Suprapubic skin (tissue), 4 donors: ENCODE measurements around the gene OR5B21.

Experiments used
- CTCF ChIP-seq, 2 donors: fragments of 200-600 bp in 1 of 2; fragments of 450-650 bp in 1 of 2; sonication (generic) in 1 of 2; IDR thresholded peaks; one replicate each; pipeline ENCODE4 v1.5.1; 2016 to 2019; ENCODE audit warnings: antibody characterized with exemption in 2 of 2, mild to moderate bottlenecking in 1 of 2, moderate library complexity in 1 of 2
- EP300 ChIP-seq: sonication (generic); formaldehyde crosslinking; IDR thresholded peaks from one replicate; pipeline ENCODE4 v1.6.1; 2017; ENCODE audit warnings: antibody characterized with exemption
- POLR2A ChIP-seq, 2 donors: fragments of 450-650 bp; IDR thresholded peaks; one replicate each; pipeline ENCODE4 v1.6.1; 2017; ENCODE audit warnings: antibody characterized with exemption in 2 of 2, mild to moderate bottlenecking in 2 of 2, moderate library complexity in 2 of 2
- POLR2AphosphoS5 ChIP-seq, 3 donors: sonication (generic); formaldehyde crosslinking; IDR thresholded peaks; one replicate each; pipeline ENCODE4 v1.6.1; 2017; ENCODE audit warnings: antibody characterized with exemption in 3 of 3

DNA sequence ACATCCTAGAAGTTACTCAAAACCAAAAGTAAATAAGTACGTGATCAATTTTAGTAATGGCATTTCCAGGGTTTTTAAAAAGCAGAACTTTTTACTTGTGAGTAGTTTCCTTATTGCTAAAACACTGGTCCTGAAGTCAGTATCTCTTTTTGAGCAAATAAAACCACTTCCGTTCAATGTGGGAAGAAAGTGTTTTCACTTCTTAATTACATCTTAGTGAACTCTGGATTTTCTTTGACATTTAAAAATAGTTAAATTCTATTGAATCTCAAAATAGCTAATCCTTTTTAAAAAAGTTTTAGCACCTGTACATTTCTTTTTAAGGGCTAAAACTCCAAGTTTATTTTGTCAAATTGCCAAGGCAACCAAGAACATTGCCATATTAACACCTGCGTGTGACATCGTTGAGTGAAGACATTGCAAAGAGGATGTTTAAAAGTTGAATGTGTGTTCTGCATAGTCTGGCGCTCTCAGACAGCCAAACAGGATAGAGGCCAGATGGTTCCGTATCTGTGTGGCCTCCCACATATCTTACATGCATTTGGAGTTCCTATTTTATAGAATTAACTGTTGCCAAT is 17.2 kb upstream of the OR5B21 start:
- no peak for TF ChIP-seq CTCF (IDR thresholded peaks at IDR 0.05)
- TF ChIP-seq POLR2A (IDR thresholded peaks at IDR 0.05) = no peak
- no peak for TF ChIP-seq EP300
- no peak for TF ChIP-seq POLR2AphosphoS5 (IDR thresholded peaks at IDR 0.05)
